Activated T-helper 1 cell treated with anti-CD3 and anti-CD28 coated beads, Interleukin-12 subunit alpha, Interleukin-12 subunit beta, Interleukin-2, Interleukin-4 antibody, amounts not matched to agents 30 ng/mL and 10 ng/mL and 1 ng/mL, durations not matched to agents 14 hours and 24 hours and 36 hours (primary cell): ENCODE results near the gene TMTC2. TPM values are rescaled to one million over a fixed set of nuclear protein-coding genes. Genes with fewer than 3 reads are reported as not detected.

ENCODE experiments used
- DNase-seq: peaks from one replicate; pipeline ENCODE4 v3.0.0; 2021; ENCODE audit warnings: low spot score
- H3K27ac Mint-ChIP-seq: one replicate; pipeline ENCODE4 v1.8.0; 2021; ENCODE audit warnings: mild to moderate bottlenecking, mixed read lengths
- H3K27me3 Mint-ChIP-seq: one replicate; pipeline ENCODE4 v1.8.0; 2022; ENCODE audit warnings: mild to moderate bottlenecking, moderate library complexity, mixed read lengths; ENCODE audit not compliant: insufficient read depth
- H3K36me3 Mint-ChIP-seq: one replicate; pipeline ENCODE4 v1.8.0; 2021; ENCODE audit warnings: low read depth, mixed read lengths
- H3K4me1 Mint-ChIP-seq: one replicate; pipeline ENCODE4 v1.8.0; 2021; ENCODE audit warnings: low read depth, mixed read lengths
- H3K4me3 Mint-ChIP-seq: one replicate; pipeline ENCODE4 v1.8.0; 2021; ENCODE audit warnings: mild to moderate bottlenecking, moderate library complexity, mixed read lengths
- H3K9me3 Mint-ChIP-seq: one replicate; pipeline ENCODE4 v1.8.0; 2021; ENCODE audit warnings: mixed read lengths
- intact Hi-C: fragments of 100-400 bp; cut with micrococcal nuclease; formaldehyde crosslinking; loops from one replicate; pipeline ENCODE4 v1.15.1; 2024
- total RNA-seq: library from RNA; stranded (reverse); gene quantifications from 2 replicates; pipeline ENCODE4 v1.2.3, GENCODE V29; 2022

The TMTC2 gene
- total RNA-seq, 1 donor from 2014 or later = 2.6 TPM

- intact Hi-C loops = no loop called here
- Mint-ChIP-seq H3K27me3 (no peaks in the 10 kb centered on the region), H3K4me3 (no peak overlapping the region), H3K27ac (no peak overlapping the region), H3K4me1 (no peaks in the 10 kb centered on the region), H3K9me3 (no peaks in the 10 kb centered on the region), H3K36me3 (no peaks in the 10 kb centered on the region)
- no peak for DNase-seq
Measured at GRCh38 chr12:82873951-82874350, 187.2 kb downstream of the TMTC2 start.

GRCh38 chr12:82874945-82875344, 188.2 kb downstream of the TMTC2 start:
- intact Hi-C loops = loop anchor here (5.0 kb wide), 1 partner anchor 188 kb away; the partner anchor contains the start of gene TMTC2

GRCh38 chr12:82876075-82876474, 189.4 kb downstream of the TMTC2 start:
- H3K4me1 Mint-ChIP-seq = no peaks in the 10 kb centered on the region
- intact Hi-C loops = loop anchor here (5.0 kb wide), 1 partner anchor 189 kb away; the partner anchor contains the start of gene TMTC2
- no peaks in the 10 kb centered on the region for H3K36me3 Mint-ChIP-seq
- H3K9me3 Mint-ChIP-seq = no peaks in the 10 kb centered on the region
- H3K27ac Mint-ChIP-seq = no peak overlapping the region
- no peaks in the 10 kb centered on the region for H3K27me3 Mint-ChIP-seq
- H3K4me3 Mint-ChIP-seq = no peak overlapping the region
- no peak for DNase-seq

More at GRCh38 chr12:82874945-82875344, 188.2 kb downstream of the TMTC2 start:
- Mint-ChIP-seq H3K9me3 (no peaks in the 10 kb centered on the region), H3K27ac (no peak overlapping the region), H3K36me3 (no peaks in the 10 kb centered on the region), H3K4me3 (no peak overlapping the region), H3K4me1 (no peaks in the 10 kb centered on the region), H3K27me3 (no peaks in the 10 kb centered on the region)
- no peak for DNase-seq

GRCh38 chr12:82877963-82878362, 191.3 kb downstream of the TMTC2 start:
- H3K36me3 Mint-ChIP-seq = no peaks in the 10 kb centered on the region
- H3K9me3 Mint-ChIP-seq = no peaks in the 10 kb centered on the region
- H3K27ac Mint-ChIP-seq = no peak overlapping the region
- H3K4me3 Mint-ChIP-seq = no peak overlapping the region
- DNase-seq = no peak
- intact Hi-C loops = loop anchor here (5.0 kb wide), 1 partner anchor 191 kb away; the partner anchor contains the start of gene TMTC2
- H3K27me3 Mint-ChIP-seq = no peaks in the 10 kb centered on the region
- no peaks in the 10 kb centered on the region for H3K4me1 Mint-ChIP-seq

GRCh38 chr12:82880442-82880901, 193.8 kb downstream of the TMTC2 start:
- Mint-ChIP-seq H3K36me3 (no peaks in the 10 kb centered on the region), H3K27ac (no peak overlapping the region), H3K4me3 (no peak overlapping the region), H3K4me1 (no peaks in the 10 kb centered on the region), H3K9me3 (no peaks in the 10 kb centered on the region), H3K27me3 (no peaks in the 10 kb centered on the region)
- no peak for DNase-seq
- intact Hi-C loops = no loop called here

GRCh38 chr12:82883394-82884355, 197.0 kb downstream of the TMTC2 start:
- Mint-ChIP-seq H3K9me3 (no peaks in the 10 kb centered on the region), H3K36me3 (no peaks in the 10 kb centered on the region), H3K27ac (no peak overlapping the region), H3K4me3 (no peak overlapping the region), H3K27me3 (no peaks in the 10 kb centered on the region), H3K4me1 (no peaks in the 10 kb centered on the region)
- intact Hi-C loops = no loop called here
- DNase-seq = no peak

GRCh38 chr12:82886671-82887340, 200.1 kb downstream of the TMTC2 start:
- Mint-ChIP-seq H3K9me3 (no peaks in the 10 kb centered on the region), H3K36me3 (no peaks in the 10 kb centered on the region), H3K4me1 (no peaks in the 10 kb centered on the region), H3K27ac (no peak overlapping the region), H3K4me3 (no peak overlapping the region), H3K27me3 (no peaks in the 10 kb centered on the region)
- DNase-seq = no peak
- intact Hi-C loops = no loop called here

GRCh38 chr12:82893896-82894295, 207.2 kb downstream of the TMTC2 start:
- H3K27me3 Mint-ChIP-seq = no peaks in the 10 kb centered on the region
- DNase-seq = no peak
- H3K9me3 Mint-ChIP-seq = no peaks in the 10 kb centered on the region
- intact Hi-C loops = no loop called here
- no peak overlapping the region for H3K4me3 Mint-ChIP-seq
- no peaks in the 10 kb centered on the region for H3K36me3 Mint-ChIP-seq
- no peaks in the 10 kb centered on the region for H3K4me1 Mint-ChIP-seq
- no peak overlapping the region for H3K27ac Mint-ChIP-seq

GRCh38 chr12:82896277-82896676, 209.6 kb downstream of the TMTC2 start:
- intact Hi-C loops = no loop called here
- no peak overlapping the region for H3K27ac Mint-ChIP-seq
- no peaks in the 10 kb centered on the region for H3K4me1 Mint-ChIP-seq
- no peaks in the 10 kb centered on the region for H3K9me3 Mint-ChIP-seq
- H3K27me3 Mint-ChIP-seq = no peaks in the 10 kb centered on the region
- H3K36me3 Mint-ChIP-seq = no peaks in the 10 kb centered on the region
- H3K4me3 Mint-ChIP-seq = no peak overlapping the region
- DNase-seq = no peak

- no peak for DNase-seq
- no peaks in the 10 kb centered on the region for H3K36me3 Mint-ChIP-seq
- H3K4me1 Mint-ChIP-seq = no peaks in the 10 kb centered on the region
- no peaks in the 10 kb centered on the region for H3K27me3 Mint-ChIP-seq
- H3K4me3 Mint-ChIP-seq = no peak overlapping the region
- no peaks in the 10 kb centered on the region for H3K9me3 Mint-ChIP-seq
- H3K27ac Mint-ChIP-seq = no peak overlapping the region
- intact Hi-C loops = no loop called here
Measured at GRCh38 chr12:82896979-82897378, 210.3 kb downstream of the TMTC2 start.

GRCh38 chr12:82898441-82898840, 211.7 kb downstream of the TMTC2 start:
- Mint-ChIP-seq H3K4me3 (no peak overlapping the region), H3K27ac (no peak overlapping the region), H3K27me3 (no peaks in the 10 kb centered on the region), H3K36me3 (no peaks in the 10 kb centered on the region), H3K9me3 (no peaks in the 10 kb centered on the region), H3K4me1 (no peaks in the 10 kb centered on the region)
- intact Hi-C loops = no loop called here
- DNase-seq = no peak

- H3K9me3 Mint-ChIP-seq = no peaks in the 10 kb centered on the region
- no peak overlapping the region for H3K27ac Mint-ChIP-seq
- DNase-seq = no peak
- H3K36me3 Mint-ChIP-seq = no peaks in the 10 kb centered on the region
- no peaks in the 10 kb centered on the region for H3K4me1 Mint-ChIP-seq
- no peak overlapping the region for H3K4me3 Mint-ChIP-seq
- intact Hi-C loops = no loop called here
- H3K27me3 Mint-ChIP-seq = no peaks in the 10 kb centered on the region
Measured at GRCh38 chr12:82904219-82904790, 217.6 kb downstream of the TMTC2 start.
